Stimulated activated CD8-positive, alpha-beta memory T cell treated with anti-CD3 and anti-CD28 coated beads, Interleukin-15, amount 100 ng/mL, for 48 hours (primary cell): ENCODE measurements around the gene LRRTM3.

Source experiments
- DNase-seq, 2 donors: peaks; one replicate each; pipeline ENCODE4 v3.0.0-alpha.2; 2020; ENCODE audit warnings: low read depth in 2 of 2

The LRRTM3 gene

DNA sequence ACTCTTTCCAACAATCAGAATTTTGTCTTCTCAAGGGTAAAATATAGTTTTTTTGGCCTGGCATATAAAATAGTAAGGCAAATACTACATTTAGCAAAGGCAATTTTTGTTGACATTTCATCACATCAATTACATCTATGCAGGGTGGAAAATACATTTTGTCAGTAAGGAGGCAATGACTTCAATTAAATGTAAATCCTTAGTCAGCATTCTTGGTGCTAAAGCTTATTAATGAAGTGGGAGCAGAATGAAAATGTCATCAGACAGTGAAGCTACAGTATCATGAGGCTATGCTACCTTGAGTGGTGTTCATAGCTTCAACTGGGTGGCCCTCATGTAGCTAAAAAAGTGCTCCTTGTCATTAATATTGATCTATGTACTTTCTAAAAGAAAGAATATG, 8.9 kb downstream of the LRRTM3 start:
- DNase-seq = no peak

DNA sequence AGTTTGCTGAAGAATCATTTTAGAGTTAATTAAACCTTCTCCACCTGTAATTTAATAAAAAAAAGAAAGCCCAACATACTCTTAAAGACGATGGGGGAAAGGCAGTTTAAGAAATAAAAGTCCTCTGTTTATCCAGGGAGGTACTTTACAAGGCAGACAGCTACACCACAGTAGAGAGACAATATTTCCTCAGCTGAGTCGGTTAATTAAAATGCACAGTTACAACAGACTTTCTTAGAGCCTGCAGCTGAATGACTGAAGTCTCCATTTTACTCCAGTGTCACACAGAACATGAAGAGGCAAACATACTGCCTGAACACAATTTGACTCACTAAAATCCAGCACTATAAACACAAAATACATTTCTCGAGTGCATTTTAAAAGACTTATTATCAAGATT, 15.1 kb downstream of the LRRTM3 start:
- no peak for DNase-seq

DNA sequence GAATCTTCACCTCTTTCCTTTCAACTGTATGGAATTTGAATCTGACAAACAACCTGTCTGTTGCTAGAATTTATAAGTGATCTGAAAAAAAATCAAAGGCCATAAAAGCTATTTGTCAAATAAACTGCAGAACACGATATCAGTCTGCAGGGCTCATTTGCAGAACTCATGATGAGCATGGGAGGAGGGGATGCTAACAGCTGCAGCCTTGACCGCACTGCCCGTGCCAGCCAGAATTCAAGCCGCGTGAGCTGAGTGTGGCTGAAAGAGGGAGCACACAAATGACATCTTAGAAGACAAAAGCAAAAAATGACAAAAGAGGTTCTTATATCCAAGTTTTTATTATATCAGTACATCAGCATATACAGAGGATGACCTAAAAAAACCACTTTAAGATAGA, 15.7 kb downstream of the LRRTM3 start:
- DNase-seq = no peak

DNA sequence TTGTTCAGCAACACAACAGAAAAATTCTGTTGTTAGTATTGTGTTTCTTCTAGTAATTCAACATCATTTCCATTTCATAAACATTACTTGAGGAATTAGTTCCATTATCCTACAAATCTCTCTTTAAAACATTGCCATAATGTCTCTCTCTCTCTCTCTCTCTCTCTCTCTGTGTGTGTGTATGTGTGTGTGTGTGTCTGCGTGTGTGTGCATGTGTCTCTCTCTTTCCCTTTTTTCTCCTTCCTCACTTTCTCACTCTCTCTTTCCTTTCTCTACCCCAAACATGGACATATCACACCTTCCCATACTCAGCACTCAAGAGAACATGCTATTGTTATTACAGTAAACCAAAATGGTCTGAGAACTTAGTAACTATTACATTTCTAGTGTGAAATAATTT, 16.6 kb downstream of the LRRTM3 start:
- no peak for DNase-seq

DNA sequence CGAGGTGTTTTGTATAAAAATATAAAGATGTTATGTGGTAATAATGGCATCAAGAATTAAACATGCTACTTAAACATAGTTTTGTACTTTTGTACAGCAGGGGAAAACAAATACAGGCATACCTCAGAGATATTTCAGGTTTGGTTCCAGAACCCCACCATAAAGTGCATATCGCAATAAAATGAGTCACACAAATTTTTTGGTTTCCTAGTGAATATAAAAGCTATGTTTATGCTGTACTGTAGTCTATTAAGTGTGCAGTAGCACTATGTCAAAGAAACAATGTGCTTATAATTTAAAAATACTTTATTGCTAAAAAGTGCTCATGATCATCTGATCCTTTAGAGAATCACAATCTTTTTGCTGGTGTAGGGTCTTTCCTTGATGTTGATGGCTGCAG, 17.8 kb downstream of the LRRTM3 start:
- DNase-seq = no peak

DNA sequence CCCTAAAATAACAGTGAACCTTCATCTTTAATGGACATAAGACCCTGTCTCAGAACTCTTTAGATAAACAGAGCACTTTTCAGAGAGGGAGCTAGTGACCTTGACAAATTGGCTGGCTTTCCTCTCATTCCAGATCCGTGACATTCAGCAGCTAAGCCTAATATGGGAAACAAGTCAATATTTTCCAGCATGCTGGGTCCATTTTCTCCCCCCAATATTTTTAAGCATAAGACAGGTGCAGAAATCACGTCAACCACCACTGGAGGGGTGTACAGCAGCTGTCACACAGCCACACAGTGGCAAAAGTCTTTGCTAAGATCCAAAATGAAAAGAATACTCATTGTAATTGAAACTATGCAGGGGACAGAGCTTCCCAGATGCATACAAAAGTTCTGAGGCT, 26.1 kb downstream of the LRRTM3 start:
- DNase-seq = no peak

DNA sequence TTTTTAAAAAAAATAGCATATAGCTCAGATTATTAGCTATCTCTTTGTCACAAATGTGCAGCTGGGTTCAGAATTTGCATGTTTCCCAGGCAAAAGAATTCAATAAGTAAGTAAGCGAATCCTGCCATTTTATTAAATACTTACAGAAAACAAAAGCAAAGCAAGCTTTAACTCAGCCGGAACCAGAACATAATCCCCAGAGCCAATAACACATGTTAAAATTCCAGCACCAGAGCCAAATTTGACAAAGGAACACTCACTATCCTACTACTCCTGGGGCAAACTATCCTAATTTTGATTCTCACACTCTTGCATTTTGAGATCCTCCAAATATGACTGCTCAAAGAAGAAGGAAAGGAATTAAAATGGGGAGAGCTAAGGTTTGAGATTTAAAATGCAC, 32.6 kb downstream of the LRRTM3 start:
- no peak for DNase-seq

DNA sequence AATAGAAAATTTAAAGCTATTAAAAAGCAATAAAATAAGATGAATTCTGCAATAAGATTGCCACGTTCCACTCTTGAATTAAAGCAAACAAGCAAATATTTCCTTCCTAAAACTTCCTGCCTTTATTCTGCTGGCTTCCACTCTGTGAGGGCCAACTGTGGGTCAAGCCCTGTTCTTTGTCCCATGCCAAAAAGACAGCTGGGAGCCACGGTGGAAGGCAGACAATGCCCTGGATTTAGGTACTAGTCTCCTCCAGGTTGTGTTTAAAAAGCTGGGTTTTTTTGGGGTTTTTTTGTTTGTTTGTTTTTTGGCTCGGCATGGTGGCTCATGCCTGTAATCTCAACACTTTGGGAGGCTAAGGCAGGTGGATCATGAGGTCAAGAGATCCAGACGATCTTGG, 39.1 kb downstream of the LRRTM3 start:
- no peak for DNase-seq

DNA sequence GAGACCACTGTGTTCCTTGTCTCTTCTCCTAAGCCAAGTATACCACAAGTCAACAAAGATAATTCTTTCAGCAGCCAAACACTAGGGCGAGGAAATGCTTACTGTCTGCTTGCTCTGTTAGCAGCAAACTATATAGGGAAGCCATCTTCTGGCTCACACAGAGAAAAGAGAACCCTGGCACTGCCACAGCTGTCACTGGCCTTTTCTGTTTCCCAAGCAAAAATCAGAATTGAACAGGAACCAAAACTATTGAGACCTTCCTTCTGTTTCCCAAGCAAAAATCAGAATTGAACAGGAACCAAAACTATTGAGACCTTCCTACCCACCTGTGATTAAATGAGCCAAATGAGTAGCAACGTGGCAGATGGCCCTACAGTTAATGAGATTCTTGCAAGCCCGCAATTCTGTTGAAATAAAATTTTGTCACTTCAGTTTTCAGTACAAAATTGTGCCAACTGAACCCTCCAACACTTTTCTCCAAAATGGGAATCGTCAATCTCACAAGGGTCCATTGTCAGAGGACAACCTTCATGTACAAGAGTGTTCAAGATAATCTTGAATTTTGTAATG, 54.5 kb downstream of the LRRTM3 start:
- no peak for DNase-seq

DNA sequence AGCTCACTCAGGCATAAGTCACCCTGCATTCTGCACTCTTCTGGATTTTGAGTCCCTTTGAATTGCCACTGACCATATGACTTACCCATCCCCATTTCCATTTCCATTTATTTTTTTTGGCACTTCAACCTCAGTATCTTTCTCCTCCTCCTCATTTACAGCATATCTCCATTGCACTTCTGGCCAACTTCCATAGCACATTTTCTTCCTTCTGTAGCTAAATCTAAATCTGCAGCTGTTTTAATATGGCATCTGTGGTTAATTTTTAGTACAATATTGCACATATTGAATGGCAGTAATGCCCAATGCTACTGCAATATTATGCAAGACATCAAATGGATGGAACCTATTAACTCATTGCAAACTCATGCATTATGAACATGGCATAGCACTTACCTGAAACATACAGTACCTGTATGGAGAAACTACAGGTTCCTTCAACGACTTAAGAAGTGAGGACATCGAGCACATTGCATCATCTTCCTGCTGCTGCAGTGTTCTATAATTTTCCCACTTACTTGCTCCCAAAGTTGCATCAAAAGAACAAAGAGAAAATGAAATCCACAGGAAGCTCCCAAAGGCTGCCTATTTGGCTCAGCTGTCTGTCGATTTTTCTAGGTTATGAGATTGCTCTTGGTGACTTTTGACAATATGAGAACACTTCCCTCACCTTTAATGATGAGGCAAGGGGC, 55.7 kb downstream of the LRRTM3 start:
- DNase-seq = no peak

DNA sequence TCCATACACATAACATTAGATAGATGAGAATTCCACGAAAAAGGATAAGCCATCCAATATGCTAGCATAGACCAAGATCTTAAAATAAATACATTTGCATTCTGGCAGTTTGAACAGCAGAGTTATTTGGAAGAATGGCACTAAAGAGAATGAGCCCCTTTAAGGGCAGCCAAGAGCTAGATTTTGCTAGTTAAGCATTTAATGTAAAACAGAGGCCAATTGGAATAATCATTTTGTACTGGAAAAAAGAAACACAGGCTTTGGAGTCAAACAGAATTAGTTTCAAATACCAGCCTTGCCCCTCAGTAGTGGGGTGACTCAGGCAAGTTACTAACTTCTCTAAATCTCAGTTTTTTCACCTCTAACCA, 56.2 kb downstream of the LRRTM3 start:
- DNase-seq = no peak

DNA sequence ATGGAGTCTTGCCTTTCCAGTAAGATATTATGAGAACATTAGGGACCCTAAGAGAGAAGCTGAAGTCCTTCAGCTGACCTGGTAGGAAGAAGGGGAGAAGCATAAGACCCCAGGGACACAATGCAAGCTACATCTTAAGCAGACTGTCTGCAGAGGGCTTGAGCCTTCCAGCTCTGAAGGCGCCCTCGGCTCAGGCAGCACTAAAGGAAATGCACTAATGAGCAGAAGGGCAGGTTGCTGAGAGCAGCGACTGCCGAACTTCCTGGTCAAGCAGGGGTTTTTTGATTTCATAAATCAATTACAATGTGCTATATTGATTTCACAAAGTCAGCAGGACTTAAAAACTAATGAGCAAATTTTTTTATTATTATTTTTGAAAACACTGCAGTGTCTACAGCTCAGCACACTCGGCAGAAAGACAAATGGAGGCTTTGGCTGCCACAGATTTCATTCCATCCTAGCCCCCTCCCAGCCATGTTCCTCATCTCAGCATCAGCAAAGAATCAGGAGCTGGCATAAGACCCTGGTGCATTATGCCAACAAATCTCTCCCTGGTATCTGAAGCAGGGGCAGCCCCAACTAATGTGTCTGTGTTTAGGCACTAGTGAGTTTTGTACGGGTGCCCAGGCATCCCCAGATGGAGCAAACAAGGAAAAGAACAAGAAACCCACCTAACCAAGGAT, 57.1 kb downstream of the LRRTM3 start:
- DNase-seq = no peak

DNA sequence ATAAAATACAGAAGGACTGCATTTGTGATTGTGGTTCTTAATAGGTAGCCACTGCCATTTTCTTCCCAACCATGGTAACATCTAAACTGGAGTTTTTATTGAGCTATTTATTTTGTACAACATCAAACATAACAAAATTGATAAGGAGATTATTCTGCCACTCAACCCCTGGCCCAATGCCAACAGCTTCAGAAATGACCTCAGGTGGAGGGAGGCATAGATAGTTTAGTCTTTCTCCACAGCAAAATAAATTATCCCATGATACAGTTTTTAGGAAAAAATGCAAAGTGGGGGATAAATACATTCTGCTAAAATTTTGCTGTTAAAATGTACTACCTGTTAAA, 57.6 kb downstream of the LRRTM3 start:
- no peak for DNase-seq

DNA sequence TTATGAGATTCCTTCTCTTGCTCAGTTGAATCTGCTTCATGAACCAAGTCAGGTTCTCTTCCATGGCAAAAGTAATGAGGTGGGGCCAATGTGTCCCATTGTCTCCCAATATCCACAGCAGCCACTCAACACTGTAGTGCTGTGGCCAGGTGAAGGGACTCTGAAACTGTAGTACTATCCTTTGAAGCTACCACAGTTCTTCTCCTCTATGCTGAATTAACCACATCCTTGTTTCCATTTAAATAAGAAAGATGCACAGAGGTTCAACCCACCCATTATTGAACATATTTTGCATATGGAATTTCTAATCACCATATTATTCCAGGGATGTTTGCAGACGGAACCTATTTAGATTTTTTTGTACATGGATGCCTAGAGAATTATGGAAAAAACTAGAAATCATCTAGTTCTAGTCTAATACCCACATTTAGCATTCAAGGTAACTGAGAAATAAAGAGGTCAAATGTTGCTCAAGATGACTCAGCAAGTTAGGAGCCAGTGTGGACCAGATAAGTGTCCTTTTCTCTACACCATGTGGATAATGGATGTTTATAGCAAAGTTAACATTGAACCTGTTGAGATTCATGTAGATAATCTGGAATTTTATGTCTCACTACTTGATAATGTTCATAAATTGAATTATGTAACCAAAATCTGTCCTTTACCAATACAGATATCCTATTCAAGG, 64.5 kb downstream of the LRRTM3 start:
- no peak for DNase-seq

DNA sequence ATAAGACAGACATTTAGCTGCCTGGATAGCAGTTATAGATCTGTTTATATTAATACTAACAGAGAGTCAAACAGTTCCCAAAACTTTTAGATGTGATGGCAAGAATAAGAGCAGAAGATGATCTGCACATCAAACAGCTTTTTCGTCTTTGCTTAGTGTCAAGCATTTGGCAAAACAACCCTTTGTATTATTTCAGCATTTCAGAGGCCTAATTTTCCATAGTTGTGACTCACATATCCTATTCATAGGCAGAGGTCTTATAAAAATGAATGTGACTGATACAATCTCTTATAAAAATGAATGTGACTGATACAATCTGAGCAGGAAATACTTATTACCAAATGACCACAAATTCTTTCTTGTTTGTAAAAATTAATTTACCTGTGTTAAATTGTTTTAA, 71.2 kb downstream of the LRRTM3 start:
- DNase-seq = no peak

DNA sequence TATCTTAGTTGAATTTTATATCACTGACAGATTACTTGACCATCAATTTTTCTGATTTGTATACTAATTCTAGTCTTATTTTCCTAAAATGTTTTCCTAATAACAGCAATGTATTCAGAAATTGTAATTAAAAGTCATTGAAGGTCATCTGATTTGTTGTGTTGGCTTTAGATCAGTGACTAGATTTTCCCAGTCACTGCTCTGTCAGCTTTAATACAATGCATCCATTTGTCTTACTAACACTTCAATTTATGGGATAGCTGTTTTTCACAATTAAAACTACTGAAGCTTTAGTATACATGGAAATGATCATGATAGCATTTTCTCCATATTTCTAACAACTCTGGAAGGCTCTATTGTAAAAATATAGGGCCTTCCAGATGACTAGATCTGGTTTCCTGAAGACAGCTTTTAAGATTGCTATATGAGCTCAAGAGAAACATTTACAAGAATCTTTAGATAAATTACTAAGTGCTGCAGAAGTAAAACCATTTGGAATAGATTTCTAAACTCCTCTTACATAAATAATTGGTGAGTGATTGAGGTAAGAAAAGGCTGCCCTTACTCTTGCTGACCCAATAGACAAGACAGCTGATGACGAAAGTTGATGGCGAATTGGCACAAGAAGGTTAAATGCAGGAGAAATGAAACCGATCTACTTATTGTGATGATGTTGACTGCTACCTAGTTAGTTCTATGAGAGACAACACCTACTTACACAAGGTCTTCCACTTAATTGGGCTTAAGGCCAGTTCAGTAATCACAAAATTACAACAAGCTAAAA, 74.1 kb downstream of the LRRTM3 start:
- DNase-seq = no peak

DNA sequence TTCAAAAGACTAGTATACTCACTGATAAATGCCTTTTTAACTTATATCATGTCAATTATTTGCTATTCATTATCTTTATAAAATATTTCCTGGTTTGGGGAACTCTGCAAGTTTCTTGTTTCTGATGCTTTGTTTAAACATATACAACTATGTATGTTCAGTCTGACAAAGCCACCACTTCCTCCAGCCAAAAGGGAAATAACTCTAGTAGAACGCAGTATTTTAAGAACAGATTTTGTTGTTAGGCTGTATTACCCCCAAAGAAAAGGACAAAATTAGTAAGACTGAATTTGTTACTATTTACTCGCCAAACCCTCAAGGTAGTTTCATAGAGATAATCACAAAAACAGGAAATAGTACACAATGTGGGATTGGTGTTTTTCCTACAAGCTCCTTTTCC, 78.9 kb downstream of the LRRTM3 start:
- DNase-seq = no peak

DNA sequence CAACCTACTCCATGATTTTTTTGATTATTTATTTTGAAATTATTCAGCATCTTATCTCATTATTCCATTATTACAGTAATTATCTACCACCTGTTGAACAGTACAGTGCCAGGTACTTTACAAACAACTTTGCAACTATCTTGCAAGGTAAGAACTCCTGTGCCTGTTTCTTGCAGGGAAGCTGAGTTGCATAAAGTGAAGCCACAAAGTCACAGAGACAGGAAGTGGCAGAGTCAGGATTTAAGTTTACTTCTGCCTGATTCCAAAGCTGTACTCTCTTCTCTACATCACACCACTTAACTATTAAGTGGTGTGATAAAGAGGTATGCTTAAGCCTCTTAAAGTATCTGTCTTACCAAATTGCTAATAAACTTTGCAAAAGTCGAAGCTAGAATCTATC, 80.1 kb downstream of the LRRTM3 start:
- no peak for DNase-seq

DNA sequence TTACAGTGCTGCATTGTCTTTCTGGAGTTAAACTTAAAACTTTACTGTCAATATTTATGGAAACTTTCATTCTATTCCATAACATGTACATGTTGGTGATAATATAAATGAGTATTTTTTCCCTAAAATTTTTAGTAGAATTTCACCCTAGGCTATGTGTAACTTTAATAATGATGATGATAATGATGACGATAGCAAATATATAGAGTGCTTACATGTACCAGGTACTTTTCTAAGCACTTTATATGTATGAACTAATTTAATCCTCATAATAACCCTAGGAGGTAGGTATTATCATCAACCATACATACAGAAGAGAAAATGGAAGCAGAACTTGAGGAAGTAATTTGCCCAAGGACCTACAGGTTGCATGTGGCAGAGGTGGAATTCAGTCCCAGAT, 85.6 kb downstream of the LRRTM3 start:
- no peak for DNase-seq

DNA sequence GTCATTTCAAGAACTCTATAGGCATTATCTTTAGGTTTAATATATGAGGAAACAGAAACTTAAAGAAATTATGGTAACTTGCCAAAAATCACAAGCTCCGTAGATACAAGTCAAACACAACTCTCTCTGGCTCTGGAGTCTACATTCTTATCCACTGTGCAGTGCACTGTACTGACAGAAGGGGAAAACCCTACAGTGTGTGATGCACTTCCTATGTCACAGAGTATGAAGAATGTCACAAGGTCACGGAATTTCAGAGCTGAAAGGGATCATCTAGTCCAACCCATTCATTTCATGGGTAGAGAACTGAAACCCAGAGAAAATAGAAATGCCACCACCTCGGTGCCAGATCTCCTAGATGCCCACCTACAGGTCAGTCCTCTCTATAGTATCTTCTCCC, 86.1 kb downstream of the LRRTM3 start:
- DNase-seq = no peak

DNA sequence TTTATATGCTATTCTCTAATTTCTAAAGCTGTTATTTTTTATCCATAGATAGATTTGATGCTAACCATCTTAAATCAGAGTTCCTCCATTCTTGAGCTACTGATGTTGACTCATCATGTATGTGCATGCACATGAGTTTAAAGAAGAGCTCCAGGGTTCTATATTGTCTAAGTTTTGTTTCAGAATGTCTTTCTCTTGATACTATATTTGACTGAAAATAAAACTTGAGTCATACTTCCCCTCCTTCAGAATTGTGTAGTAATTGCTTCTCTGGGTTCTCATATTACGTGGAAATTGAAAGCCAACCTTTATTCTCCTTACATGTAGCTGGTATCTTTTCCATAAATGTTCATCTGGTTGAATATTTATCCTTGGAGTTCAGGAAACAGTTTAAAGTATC, 89.4 kb downstream of the LRRTM3 start:
- no peak for DNase-seq

DNA sequence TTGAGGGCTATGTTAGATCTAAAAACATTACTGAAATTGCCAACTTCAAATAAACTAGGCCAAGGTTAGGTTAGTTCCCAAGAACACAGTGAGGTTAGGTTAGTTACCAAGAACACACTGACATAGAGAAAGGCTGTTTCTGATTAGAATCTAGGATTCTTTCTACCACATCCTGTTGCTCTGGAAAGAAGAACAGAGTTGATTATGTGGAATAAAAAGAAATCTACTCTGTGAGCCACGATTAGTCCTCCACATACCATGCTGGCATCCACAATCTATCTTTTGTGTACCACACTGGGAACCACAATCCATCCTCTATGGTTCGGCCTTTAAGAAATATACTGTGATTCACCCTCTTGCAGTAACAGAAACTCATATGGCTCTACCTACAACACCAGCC, 91.4 kb downstream of the LRRTM3 start:
- no peak for DNase-seq
